ENCODE results near the gene CHCHD4. TPM values are rescaled to one million over a fixed set of nuclear protein-coding genes. Genes with fewer than 3 reads are reported as not detected.
"Not testable (repeated sequence)": the region's sequence is repeated elsewhere in the genome, so short reads cannot be mapped to it uniquely, and the experiment has no call there.

The CHCHD4 gene
- total and polyA plus RNA-seq, 10 of the 15 experiments (the other 5 are each of a cell fraction or from before 2014, with no cell fraction given): 21.0 to 46.8 (median 29.0) TPM

GRCh38 chr3:14110699-14111098, 14.0 kb downstream of the CHCHD4 start:
- H3K9me3 ChIP-seq (replicated peaks; ENCODE audit: control insufficient read depth, insufficient read depth, low read length): no peaks in the 10 kb centered on the region
- H3K27ac ChIP-seq (ENCODE audit: control insufficient read depth, insufficient read depth): no peak overlapping the region
- SMC1A ChIA-PET (ENCODE audit: uncharacterized antibody, unreplicated experiment): no interaction called here
- no peak overlapping the region for H3K9ac ChIP-seq (ENCODE audit: control insufficient read depth, insufficient read depth, low read length)
- H3K4me1 ChIP-seq (ENCODE audit: control insufficient read depth, insufficient read depth, low read length): no peaks in the 10 kb centered on the region
- no peak overlapping the region for H2AFZ ChIP-seq (ENCODE audit: control insufficient read depth, low read depth, low read length)
- no peaks in the 10 kb centered on the region for H4K20me1 ChIP-seq (ENCODE audit: control insufficient read depth, insufficient read depth)
- CTCF ChIA-PET: no interaction called here
- peaks cover 8 to 10% of the 10 kb centered on the region in 2 experiments; a peak in 3 of 4 replicates for H3K36me3 ChIP-seq (ENCODE audit: control insufficient read depth in 2 of 2, insufficient read depth in 2 of 2, low read length in 1 of 2)
- BruUV-seq (replicated peaks): no TSS peak
- 94% methylated on average over 4 of the region's 4 CpGs for WGBS (ENCODE audit: insufficient coverage, insufficient replicate concordance, low lambda C conversion rate, missing lambda C conversion rate)
- no peak overlapping the region for H3K4me3 ChIP-seq
- no peaks in the 10 kb centered on the region for H3K79me2 ChIP-seq (ENCODE audit: control insufficient read depth, insufficient read depth, low read length)
- TF ChIP-seq ZNF384 (IDR thresholded peaks at IDR 0.05; ENCODE audit: borderline replicate concordance, low read depth, low read length) (no peak), BMI1 (IDR thresholded peaks at IDR 0.05; ENCODE audit: borderline replicate concordance) (no peak), EED (IDR thresholded peaks at IDR 0.05; ENCODE audit: low read depth) (no peak), POLR2A (IDR thresholded peaks at IDR 0.05; ENCODE audit: low read depth, low read length) (no peak), CBFB (IDR thresholded peaks at IDR 0.05; ENCODE audit: low read depth) (no peak), WRNIP1 (IDR thresholded peaks at IDR 0.05; ENCODE audit: borderline replicate concordance, low read depth, low read length) (no peak), REST (IDR thresholded peaks at IDR 0.05; ENCODE audit: low read depth, low read length) (no peak), NFYA (IDR thresholded peaks at IDR 0.05; ENCODE audit: borderline replicate concordance, low read depth, low read length) (no peak), FOXK2 (IDR thresholded peaks at IDR 0.05) (no peak), YY1 (IDR thresholded peaks at IDR 0.05; ENCODE audit: low read depth, low read length) (no peak), EGR1 (IDR thresholded peaks at IDR 0.05; ENCODE audit: borderline replicate concordance in 1 of 2, low read depth in 2 of 2, low read length in 2 of 2) (no peak), FOXM1 (IDR thresholded peaks at IDR 0.05; ENCODE audit: low read depth, low read length) (no peak)
- TF ChIP-seq, protein P1, sequence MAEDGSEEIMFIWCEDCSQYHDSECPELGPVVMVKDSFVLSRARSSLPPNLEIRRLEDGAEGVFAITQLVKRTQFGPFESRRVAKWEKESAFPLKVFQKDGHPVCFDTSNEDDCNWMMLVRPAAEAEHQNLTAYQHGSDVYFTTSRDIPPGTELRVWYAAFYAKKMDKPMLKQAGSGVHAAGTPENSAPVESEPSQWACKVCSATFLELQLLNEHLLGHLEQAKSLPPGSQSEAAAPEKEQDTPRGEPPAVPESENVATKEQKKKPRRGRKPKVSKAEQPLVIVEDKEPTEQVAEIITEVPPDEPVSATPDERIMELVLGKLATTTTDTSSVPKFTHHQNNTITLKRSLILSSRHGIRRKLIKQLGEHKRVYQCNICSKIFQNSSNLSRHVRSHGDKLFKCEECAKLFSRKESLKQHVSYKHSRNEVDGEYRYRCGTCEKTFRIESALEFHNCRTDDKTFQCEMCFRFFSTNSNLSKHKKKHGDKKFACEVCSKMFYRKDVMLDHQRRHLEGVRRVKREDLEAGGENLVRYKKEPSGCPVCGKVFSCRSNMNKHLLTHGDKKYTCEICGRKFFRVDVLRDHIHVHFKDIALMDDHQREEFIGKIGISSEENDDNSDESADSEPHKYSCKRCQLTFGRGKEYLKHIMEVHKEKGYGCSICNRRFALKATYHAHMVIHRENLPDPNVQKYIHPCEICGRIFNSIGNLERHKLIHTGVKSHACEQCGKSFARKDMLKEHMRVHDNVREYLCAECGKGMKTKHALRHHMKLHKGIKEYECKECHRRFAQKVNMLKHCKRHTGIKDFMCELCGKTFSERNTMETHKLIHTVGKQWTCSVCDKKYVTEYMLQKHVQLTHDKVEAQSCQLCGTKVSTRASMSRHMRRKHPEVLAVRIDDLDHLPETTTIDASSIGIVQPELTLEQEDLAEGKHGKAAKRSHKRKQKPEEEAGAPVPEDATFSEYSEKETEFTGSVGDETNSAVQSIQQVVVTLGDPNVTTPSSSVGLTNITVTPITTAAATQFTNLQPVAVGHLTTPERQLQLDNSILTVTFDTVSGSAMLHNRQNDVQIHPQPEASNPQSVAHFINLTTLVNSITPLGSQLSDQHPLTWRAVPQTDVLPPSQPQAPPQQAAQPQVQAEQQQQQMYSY (CRISPR knock-in tag; IDR thresholded peaks at IDR 0.05): no peak
- RAD21 ChIA-PET (ENCODE audit: unreplicated experiment): no interaction called here
- FAIRE-seq (no peak), ATAC-seq (no peak), DNase-seq (ENCODE audit: low read depth, low spot score) (no peak)
- in situ Hi-C loops (cut with MboI) (no loop called here), intact Hi-C loops (cut with micrococcal nuclease; ENCODE audit: unreplicated experiment) (no loop called here)
- H3K4me2 ChIP-seq (ENCODE audit: control insufficient read depth, insufficient read depth): no peak overlapping the region
- H3K27me3 ChIP-seq (replicated peaks in 1 of 2; ENCODE audit: control insufficient read depth in 2 of 2, insufficient read depth in 2 of 2, low read length in 1 of 2): no peaks in the 10 kb centered on the region
- POLR2A ChIA-PET: no interaction called here

DNA sequence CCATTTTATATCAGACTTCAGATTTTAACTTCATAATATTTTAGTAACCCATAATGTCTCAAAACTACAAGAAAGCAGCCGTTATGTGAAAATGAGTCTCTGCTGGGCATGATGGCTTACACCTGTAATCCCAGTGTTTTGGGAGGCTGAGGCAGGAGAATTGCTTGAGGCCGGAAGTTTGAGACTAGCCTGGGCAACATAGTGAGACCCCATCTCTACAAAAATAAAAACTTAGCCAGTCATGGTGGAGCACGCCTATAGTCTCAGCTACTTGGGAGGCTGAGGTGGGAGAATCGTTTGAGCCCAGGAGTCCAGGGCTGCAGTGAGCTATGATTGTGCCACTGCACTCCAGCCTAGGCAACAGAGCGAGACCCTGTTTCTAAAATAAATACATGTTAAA, 14.8 kb downstream of the CHCHD4 start:
- 99% methylated on average over 5 of the region's 5 CpGs for WGBS (ENCODE audit: insufficient coverage, insufficient replicate concordance, low lambda C conversion rate, missing lambda C conversion rate)
- H4K20me1 ChIP-seq (ENCODE audit: control insufficient read depth, insufficient read depth); H3K4me2 ChIP-seq (ENCODE audit: control insufficient read depth, insufficient read depth); RAD21 ChIA-PET (ENCODE audit: unreplicated experiment); H3K4me1 ChIP-seq (ENCODE audit: control insufficient read depth, insufficient read depth, low read length); POLR2A ChIA-PET; in situ Hi-C loops (cut with MboI); SMC1A ChIA-PET (ENCODE audit: uncharacterized antibody, unreplicated experiment); H3K9ac ChIP-seq (ENCODE audit: control insufficient read depth, insufficient read depth, low read length); H3K4me3 ChIP-seq; intact Hi-C loops (cut with micrococcal nuclease; ENCODE audit: unreplicated experiment); H3K79me2 ChIP-seq (ENCODE audit: control insufficient read depth, insufficient read depth, low read length); DNase-seq (ENCODE audit: low read depth, low spot score); FAIRE-seq; H3K27me3 ChIP-seq (replicated peaks in 1 of 2; ENCODE audit: control insufficient read depth in 2 of 2, insufficient read depth in 2 of 2, low read length in 1 of 2); BruUV-seq (replicated peaks); H2AFZ ChIP-seq (ENCODE audit: control insufficient read depth, low read depth, low read length); H3K9me3 ChIP-seq (replicated peaks; ENCODE audit: control insufficient read depth, insufficient read depth, low read length); H3K36me3 ChIP-seq (ENCODE audit: control insufficient read depth in 2 of 2, insufficient read depth in 2 of 2, low read length in 1 of 2); CTCF ChIA-PET; H3K27ac ChIP-seq (ENCODE audit: control insufficient read depth, insufficient read depth); ATAC-seq: not testable (repeated sequence)

Data from GM12878 (cell line).